Endothelial cell of umbilical vein (primary cell): Measurements from ENCODE around the gene SCYGR6. TPM values are rescaled to one million over a fixed set of nuclear protein-coding genes. Genes with fewer than 3 reads are reported as not detected.

Experiments
- BruUV-seq: library from RNA; stranded (reverse); fragments of 400-500 nt; replicated peaks from 2 replicates; lab custom pipeline; 2021; lab: Mats Ljungman, UMichigan
- CTCF ChIA-PET: fragments of 300-600, 350-600 bp; sonication (Branson Sonifier 250); formaldehyde crosslinking; loops from one replicate; lab custom pipeline; 2021; ENCODE audit warnings: antibody characterized with exemption, inconsistent platforms; lab: Charles Lee
- POLR2A ChIA-PET: fragments of 300-600, 350-600 bp; sonication (Branson Sonifier 250); formaldehyde crosslinking; loops from one replicate; lab custom pipeline; 2021; ENCODE audit warnings: antibody characterized with exemption, inconsistent platforms; lab: Charles Lee
- DNase-seq: peaks from one replicate; pipeline ENCODE4 v3.0.0-alpha.2; 2011; ENCODE audit warnings: low read depth, low spot score
- FAIRE-seq: peaks from 2 replicates; lab custom pipeline; 2011; peaks lifted over from hg19 to GRCh38; lab: Jason Lieb, UNC
- H2AFZ ChIP-seq: 2 replicates; pipeline ENCODE4 v1.6.0; 2012; ENCODE audit warnings: low read depth, low read length, control low read depth, inconsistent platforms
- H3K27ac ChIP-seq: 2 replicates; pipeline ENCODE4 v1.5.1; 2011; ENCODE audit warnings: low read depth, mild to moderate bottlenecking, control low read depth, low read length, moderate library complexity; ENCODE audit not compliant: insufficient read depth
- H3K27me3 ChIP-seq, 2 experiments: 2 replicates each; pipeline versions ENCODE4 v1.6.0 to v1.6.1; 2011; ENCODE audit warnings: low read length in 2 of 2, mixed read lengths in 1 of 2; ENCODE audit not compliant: control insufficient read depth in 2 of 2, insufficient read depth in 2 of 2
- H3K36me3 ChIP-seq, 2 experiments: 2 replicates in 1 of 2; 3 replicates in 1 of 2; pipeline ENCODE4 v1.5.1; 2011; ENCODE audit warnings: low read length in 2 of 2, mild to moderate bottlenecking in 1 of 2, moderate library complexity in 1 of 2; ENCODE audit not compliant: control insufficient read depth in 2 of 2, insufficient read depth in 2 of 2; ENCODE audit errors: extremely low read depth in 1 of 2
- H3K4me1 ChIP-seq: 3 replicates; pipeline ENCODE4 v1.5.1; 2011; ENCODE audit warnings: mild to moderate bottlenecking, low read length; ENCODE audit not compliant: control insufficient read depth, insufficient read depth; ENCODE audit errors: extremely low read depth
- H3K4me2 ChIP-seq: 2 replicates; pipeline ENCODE4 v1.6.1; 2011; ENCODE audit warnings: low read length, control low read depth, mixed read lengths; ENCODE audit not compliant: insufficient read depth
- H3K4me3 ChIP-seq, 3 experiments: fragments of 200-600 bp in 1 of 3; sonication (generic), shearing (Covaris generic) in 1 of 3; replicated peaks in 1 of 3; 2 replicates each; pipeline ENCODE4 v1.5.1; 2011 to 2016; ENCODE audit warnings: control low read depth in 3 of 3, low read length in 3 of 3, mild to moderate bottlenecking in 2 of 3, inconsistent platforms in 1 of 3, low read depth in 1 of 3, moderate library complexity in 1 of 3; ENCODE audit not compliant: insufficient read depth in 1 of 3
- H3K79me2 ChIP-seq: 2 replicates; pipeline ENCODE4 v1.6.0; 2012; ENCODE audit warnings: low read length, inconsistent platforms; ENCODE audit not compliant: control insufficient read depth, insufficient read depth
- H3K9ac ChIP-seq: replicated peaks from 2 replicates; pipeline ENCODE3; 2011; ENCODE audit warnings: low read length, control low read depth; ENCODE audit not compliant: insufficient read depth; ENCODE audit errors: extremely low read depth
- H3K9me1 ChIP-seq: replicated peaks from 3 replicates; pipeline ENCODE4 v1.6.0; 2011; ENCODE audit warnings: mild to moderate bottlenecking, low read length; ENCODE audit not compliant: control insufficient read depth, insufficient read depth; ENCODE audit errors: extremely low read depth
- H3K9me3 ChIP-seq: replicated peaks from 2 replicates; pipeline ENCODE4 v1.5.1; 2012; ENCODE audit warnings: low read length, inconsistent platforms; ENCODE audit not compliant: control insufficient read depth, insufficient read depth
- H4K20me1 ChIP-seq: replicated peaks from 2 replicates; pipeline ENCODE3; 2011; ENCODE audit warnings: mild to moderate bottlenecking, low read length; ENCODE audit not compliant: control insufficient read depth, insufficient read depth; ENCODE audit errors: extremely low read depth
- EZH2 ChIP-seq: IDR thresholded peaks from 2 replicates; pipeline ENCODE4 v1.6.1; 2012; ENCODE audit warnings: borderline replicate concordance, low read depth, mild to moderate bottlenecking, moderate library complexity, low read length, inconsistent platforms; ENCODE audit not compliant: severe bottlenecking
- FOS ChIP-seq: IDR thresholded peaks from 2 replicates; pipeline ENCODE4 v1.6.1; 2011; ENCODE audit warnings: mild to moderate bottlenecking, low read length, moderate library complexity, borderline replicate concordance; ENCODE audit not compliant: insufficient read depth
- GATA2 ChIP-seq: IDR thresholded peaks from 2 replicates; pipeline ENCODE4 v1.7.0; 2011; ENCODE audit warnings: low read depth, mild to moderate bottlenecking, moderate library complexity, mixed read lengths, low read length; ENCODE audit not compliant: insufficient read length, insufficient read depth
- JUN ChIP-seq: IDR thresholded peaks from 2 replicates; pipeline ENCODE4 v1.6.1; 2011; ENCODE audit warnings: borderline replicate concordance, low read depth; ENCODE audit not compliant: insufficient read length, insufficient read depth
- MYC ChIP-seq: IDR thresholded peaks from one replicate; pipeline ENCODE4 v1.6.1; 2011; ENCODE audit warnings: mild to moderate bottlenecking, low read depth, low read length
- POLR2A ChIP-seq: IDR thresholded peaks from 2 replicates; pipeline ENCODE4 v1.6.1; 2012; ENCODE audit warnings: low read depth, mild to moderate bottlenecking, control low read depth, low read length
- POLR2AphosphoS5 ChIP-seq: IDR thresholded peaks from 2 replicates; pipeline ENCODE4 v1.6.1; 2012; ENCODE audit warnings: low read depth, mild to moderate bottlenecking, control low read depth, low read length, moderate library complexity; ENCODE audit not compliant: insufficient read depth
- dilution Hi-C: fragments of 300-500 bp; cut with MboI; formaldehyde crosslinking; loops from one replicate; pipeline ENCODE4 v1.15.0; 2019; ENCODE audit warnings: low sequenced_read_pairs; ENCODE audit not compliant: extremely low pct_ligation_motif_present
- intact Hi-C: fragments of 100-400 bp; cut with micrococcal nuclease; formaldehyde crosslinking; loops from one replicate; pipeline ENCODE4 v1.10.0; 2022
- polyA plus RNA-seq, 4 experiments: library from polyadenylated mRNA; depleted of rRNA in 3 of 4; stranded (reverse) in 3 of 4; unstranded in 1 of 4; fragments of >200 nt; gene quantifications; 2 replicates each; pipeline versions ENCODE4 v1.2.1 to v1.2.3, GENCODE V29; 2011 to 2012; ENCODE audit warnings: missing spikeins in 1 of 4
- total RNA-seq: library from RNA; stranded (reverse); gene quantifications from 2 replicates; pipeline ENCODE4 v1.2.3, GENCODE V29; 2021
- TF ChIP-seq, protein P1 (sequence below), 2 donors: IDR thresholded peaks; 1 replicate in 1 of 2; 2 replicates in 1 of 2; pipeline ENCODE4 v1.5.1; 2011; ENCODE audit warnings: low read length in 2 of 2, mild to moderate bottlenecking in 2 of 2, moderate library complexity in 2 of 2, control low read depth in 1 of 2, inconsistent platforms in 1 of 2, low read depth in 1 of 2; ENCODE audit not compliant: insufficient read depth in 1 of 2; ENCODE audit errors: extremely low read depth in 1 of 2
- TF ChIP-seq, protein P2 (sequence below): IDR thresholded peaks from 2 replicates; pipeline ENCODE4 v1.6.1; 2011; ENCODE audit not compliant: insufficient read depth, insufficient read length

The SCYGR6 gene
- total and polyA plus RNA-seq, 2 donors (not counting 3 experiments of a cell fraction or from before 2014, with no cell fraction given) = not detected

DNA sequence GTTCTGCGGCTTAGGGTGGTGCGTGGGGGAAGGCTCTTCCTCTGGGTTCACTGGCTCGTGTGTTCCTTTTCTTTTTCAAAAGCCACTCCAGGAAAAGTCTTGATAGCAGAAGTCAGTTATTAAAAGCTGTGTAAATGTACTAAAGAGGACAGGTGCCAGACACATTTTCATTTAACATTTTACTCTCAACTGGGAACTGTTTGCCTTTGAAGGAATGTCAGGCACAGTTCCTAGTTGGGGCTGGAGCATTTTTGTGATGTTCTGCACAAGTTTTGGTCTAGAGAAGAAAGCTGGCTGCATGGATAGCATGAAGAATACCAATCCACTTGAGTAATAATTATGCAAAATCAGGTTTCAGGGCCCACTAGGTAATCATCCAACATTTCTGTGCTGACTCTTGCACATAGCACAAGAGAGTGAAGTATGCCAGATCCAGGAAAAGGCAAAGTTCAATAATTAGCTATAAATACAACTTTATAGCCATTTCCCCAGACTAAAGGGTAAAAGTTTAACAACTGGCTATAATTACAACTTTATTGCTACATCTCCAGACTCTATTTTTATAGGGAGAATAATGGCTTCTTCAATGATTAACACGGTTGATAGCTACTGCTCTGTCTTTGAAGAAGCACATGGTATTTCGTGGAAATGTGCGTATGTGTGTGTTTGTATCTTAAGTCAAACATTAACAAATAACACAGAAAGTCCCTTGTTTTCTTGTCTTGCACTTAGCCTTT, 37.4 kb upstream of the SCYGR6 start:
- Histone ChIP-seq H3K9me3 (no peaks in the 10 kb centered on the region), H3K4me3 (no peak overlapping the region), H3K9ac (no peak overlapping the region), H3K4me2 (no peak overlapping the region), H3K36me3 (no peaks in the 10 kb centered on the region), H3K27me3 (no peaks in the 10 kb centered on the region), H3K4me1 (peaks cover 7% of the 10 kb centered on the region), H3K79me2 (no peaks in the 10 kb centered on the region), H2AFZ (no peak overlapping the region), H4K20me1 (no peaks in the 10 kb centered on the region), H3K27ac (no peak overlapping the region), H3K9me1 (no peaks in the 10 kb centered on the region)
- ChIA-PET POLR2A (no interaction called here), CTCF (interaction anchor here (0.7 to 2.4 kb wide), 4 partner anchors 104 to 461 kb away, joined by 3 to 6 read pairs (median 3); no protein-coding TSS in a partner anchor)
- TF ChIP-seq POLR2A (no peak), POLR2AphosphoS5 (no peak), JUN (no peak), MYC (no peak), GATA2 (no peak), FOS (no peak), EZH2 (no peak)
- TF ChIP-seq, protein P1, sequence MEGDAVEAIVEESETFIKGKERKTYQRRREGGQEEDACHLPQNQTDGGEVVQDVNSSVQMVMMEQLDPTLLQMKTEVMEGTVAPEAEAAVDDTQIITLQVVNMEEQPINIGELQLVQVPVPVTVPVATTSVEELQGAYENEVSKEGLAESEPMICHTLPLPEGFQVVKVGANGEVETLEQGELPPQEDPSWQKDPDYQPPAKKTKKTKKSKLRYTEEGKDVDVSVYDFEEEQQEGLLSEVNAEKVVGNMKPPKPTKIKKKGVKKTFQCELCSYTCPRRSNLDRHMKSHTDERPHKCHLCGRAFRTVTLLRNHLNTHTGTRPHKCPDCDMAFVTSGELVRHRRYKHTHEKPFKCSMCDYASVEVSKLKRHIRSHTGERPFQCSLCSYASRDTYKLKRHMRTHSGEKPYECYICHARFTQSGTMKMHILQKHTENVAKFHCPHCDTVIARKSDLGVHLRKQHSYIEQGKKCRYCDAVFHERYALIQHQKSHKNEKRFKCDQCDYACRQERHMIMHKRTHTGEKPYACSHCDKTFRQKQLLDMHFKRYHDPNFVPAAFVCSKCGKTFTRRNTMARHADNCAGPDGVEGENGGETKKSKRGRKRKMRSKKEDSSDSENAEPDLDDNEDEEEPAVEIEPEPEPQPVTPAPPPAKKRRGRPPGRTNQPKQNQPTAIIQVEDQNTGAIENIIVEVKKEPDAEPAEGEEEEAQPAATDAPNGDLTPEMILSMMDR (IDR thresholded peaks at IDR 0.05; ENCODE audit: extremely low read depth in 1 of 2, insufficient read depth in 1 of 2, low read depth in 1 of 2, low read length in 2 of 2) = no peak
- TF ChIP-seq, protein P2, sequence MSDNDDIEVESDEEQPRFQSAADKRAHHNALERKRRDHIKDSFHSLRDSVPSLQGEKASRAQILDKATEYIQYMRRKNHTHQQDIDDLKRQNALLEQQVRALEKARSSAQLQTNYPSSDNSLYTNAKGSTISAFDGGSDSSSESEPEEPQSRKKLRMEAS = no peak
- intact Hi-C loops (no loop called here), dilution Hi-C loops (no loop called here)
- BruUV-seq = no TSS peak
- FAIRE-seq (no peak), DNase-seq (no peak)
